GM04504 (cell line): ENCODE measurements around the gene BCL11B.

Experiments
- DNase-seq: peaks from one replicate; pipeline ENCODE4 v3.0.0-alpha.2; 2012; ENCODE audit warnings: low read depth

Gene BCL11B

DNA sequence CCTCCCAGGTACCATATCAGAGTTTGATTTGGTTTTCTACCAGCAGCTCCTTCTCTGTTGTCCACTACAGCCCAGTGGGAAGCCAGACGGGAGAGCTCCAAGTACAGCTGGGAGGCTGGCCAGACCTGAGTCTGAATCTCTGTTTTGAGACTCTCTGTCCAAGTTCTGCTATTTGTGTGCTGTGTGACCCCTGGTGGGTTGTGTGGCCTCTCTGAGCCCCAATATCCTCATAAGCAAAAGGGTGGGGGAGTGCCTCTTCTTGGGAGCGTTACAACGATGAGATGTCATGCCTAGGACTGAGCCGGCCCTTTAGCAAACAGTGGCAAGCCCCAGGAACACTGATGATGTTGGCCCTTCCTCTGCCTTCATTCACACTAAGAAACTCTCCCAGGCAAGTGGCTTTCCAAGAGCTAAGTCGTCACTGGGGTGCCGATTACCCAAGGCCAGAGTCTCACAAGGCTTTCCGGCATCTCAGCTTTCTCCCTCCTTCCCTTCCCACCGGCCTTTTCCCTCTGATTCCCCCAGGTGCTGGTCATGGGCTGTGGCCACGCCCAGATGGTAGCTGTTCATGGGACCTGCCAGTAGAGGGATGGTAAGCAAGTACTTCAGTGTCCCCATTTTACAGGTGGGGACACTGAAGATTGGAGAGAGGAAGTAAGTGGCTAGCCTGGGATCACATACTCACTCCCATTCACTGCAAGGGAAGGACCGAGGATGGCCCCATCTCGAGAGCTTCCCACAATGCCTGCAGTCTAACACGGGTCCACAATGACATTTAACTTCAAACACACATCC lies 47.7 kb downstream of the BCL11B start:
- no peak for DNase-seq

DNA sequence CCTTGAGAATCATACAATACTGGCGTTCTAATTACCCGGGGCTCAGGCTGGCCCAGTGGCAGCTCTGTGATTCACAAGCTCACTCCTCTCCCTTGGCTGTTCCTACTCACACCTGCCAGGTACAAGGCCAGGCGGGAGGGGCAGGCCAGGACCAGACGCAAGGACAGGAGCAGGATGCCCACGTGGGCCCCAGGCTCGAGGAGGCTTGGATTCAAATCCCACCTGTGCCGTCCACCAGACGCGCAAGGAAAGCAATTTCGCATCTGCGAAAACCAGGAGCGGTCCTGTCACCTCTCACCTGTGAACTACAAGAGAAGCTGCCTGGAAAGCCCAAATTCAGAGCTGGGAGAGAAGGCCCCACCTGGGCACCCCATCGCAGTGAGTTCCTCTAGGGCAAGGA lies 50.6 kb downstream of the BCL11B start:
- DNase-seq = no peak

DNA sequence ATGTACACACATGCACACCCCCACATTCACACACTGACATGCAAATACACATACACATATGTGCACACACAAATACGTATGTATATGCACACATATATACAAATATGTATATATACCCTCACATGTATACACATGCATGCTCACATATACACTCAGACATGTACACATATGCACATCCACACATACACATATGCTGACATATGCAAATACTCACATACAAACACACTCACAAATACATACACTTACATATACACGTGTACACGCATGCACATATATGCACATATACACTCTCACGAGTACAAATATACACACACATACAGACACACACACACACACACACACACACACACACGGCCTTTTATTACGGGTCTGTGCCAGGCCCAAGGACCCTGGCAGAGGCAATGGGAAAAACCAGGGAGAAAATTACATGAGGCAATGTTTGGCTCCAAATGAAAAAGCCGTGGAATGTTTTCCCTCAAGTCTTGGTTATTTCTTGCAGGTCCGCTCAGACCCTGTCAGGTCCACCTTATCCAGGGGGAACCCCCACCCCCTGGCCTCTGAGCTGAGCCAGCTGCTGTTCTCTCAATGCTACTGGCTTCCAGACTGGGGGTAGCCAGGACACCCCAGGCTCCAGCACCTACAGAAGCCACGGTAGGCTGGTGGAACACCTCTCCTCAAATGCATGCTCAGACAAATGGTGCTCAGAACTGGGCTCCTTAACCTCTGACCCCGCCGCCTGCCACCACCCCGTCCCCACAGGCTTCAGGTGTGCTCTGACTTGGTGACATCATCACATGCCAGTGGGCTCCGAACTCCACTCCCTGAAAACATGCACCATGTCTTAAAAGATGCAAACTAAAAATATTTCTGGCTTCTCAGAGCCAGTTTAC lies 54.7 kb downstream of the BCL11B start:
- no peak for DNase-seq

DNA sequence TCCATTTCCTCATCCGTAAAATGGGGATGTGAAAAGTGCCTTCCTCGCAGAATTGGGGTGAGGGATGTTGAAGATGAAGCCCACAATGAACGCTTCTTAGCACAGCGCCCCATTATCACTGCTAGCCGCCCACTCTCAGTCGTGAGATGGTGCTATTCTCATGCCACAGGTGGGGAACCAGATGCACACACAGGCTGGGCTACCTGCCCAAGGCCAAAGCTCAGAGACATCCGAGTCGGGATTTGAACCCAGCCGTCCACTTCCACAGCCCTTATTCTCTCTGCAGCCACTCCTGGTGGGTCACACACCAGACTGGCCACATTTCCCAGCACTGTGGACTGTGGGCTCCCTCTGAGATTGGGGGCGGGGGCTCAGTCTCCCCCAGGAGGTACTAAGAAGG lies 55.8 kb downstream of the BCL11B start:
- DNase-seq = no peak

DNA sequence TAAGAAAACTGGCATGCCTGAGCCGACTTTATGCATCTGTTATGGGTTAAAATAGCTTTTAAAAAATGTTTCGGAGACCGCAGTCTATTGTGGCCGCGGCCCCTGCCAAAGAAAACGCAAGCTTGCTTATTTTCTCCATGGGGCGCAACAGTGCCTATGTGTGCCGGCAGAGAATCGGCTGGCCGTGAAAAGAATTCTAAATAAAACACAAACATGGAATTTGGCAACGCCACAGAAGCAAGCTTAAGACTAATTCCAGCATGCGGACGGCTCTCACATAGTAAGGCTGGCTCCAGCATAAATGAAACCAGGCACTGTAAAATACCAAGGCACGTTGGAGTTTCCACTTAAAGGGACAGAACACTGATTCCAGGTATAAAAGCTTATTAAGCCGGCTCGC lies 56.7 kb downstream of the BCL11B start:
- DNase-seq = peak; percentile 42

DNA sequence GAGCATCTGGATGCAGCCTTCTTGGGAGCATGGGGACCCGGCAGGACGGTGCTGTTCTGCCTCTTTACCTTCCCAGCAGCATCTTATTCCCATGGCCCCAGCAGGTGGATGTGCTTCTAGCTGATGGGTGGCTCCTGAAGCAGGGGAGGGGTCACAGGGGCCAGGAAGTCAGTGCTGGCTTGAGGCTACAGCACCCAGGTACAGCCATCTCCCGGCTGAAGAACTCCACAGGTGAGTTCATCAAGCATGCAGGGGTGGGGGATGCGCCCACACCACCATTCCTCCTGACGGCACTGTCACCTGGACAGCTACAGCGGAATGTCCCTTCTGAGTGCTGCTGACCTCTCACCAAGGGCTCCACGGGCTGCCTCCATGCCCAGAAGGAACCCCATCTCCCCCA lies 57.3 kb downstream of the BCL11B start:
- DNase-seq = no peak

DNA sequence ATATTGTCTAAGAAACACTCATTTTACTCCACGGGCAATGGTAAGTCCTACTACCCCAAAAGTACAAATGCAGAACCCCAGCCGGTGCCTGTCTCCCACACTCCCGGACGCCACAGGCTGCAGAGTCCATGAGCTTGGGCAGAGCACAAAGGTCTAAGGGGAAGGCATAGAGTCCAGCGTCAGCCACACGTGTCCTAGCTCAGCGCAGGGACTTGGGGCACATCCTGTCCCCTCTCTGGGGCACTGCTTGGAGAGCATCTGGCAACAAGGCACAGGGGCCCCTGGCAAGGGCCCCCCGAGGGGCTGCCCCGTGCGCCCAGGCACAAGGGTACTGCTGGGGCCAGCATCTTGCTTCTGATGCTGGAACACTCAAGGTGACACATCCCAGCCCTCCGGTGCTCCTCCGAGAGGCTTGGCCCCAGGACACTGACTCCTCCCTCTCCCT lies 58.4 kb downstream of the BCL11B start:
- no peak for DNase-seq

DNA sequence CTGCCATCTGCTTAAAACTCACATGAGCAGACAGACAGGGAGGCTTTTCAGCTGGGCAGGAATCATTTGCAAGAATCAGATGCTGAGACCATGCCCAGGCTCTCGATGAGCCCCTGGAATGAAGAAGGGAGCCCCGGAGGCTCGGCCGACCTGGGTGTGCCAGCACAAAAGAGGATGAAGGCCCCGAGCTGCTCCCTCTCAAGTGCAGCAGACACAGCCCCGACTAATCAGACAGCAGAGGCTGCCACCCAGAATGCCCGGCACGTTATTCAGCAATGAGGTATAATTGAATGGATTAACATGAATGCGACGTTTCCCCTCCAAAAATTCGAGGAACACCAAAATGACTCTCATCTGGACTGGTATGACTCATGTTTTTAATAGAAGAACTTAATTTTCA lies 58.9 kb downstream of the BCL11B start:
- DNase-seq = no peak

DNA sequence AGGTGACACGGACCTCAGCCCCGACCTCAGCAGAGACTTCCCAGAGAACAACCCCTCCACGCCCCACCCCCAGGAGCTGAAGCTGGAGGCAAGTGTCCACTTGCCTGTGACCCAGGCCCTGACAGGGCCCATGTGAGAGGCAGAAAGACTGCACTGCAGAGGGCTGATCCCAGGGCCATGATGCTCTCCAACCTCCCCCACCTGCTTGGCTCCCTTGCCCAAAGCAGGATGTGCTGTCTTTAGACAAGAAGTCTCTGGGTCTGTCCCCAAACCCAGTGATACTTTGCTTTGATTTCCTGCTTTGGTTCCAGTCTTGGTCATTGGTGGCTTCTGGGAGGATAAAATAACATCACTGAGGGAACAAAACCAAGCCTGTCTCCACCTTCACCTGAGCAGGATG lies 59.4 kb downstream of the BCL11B start:
- no peak for DNase-seq

DNA sequence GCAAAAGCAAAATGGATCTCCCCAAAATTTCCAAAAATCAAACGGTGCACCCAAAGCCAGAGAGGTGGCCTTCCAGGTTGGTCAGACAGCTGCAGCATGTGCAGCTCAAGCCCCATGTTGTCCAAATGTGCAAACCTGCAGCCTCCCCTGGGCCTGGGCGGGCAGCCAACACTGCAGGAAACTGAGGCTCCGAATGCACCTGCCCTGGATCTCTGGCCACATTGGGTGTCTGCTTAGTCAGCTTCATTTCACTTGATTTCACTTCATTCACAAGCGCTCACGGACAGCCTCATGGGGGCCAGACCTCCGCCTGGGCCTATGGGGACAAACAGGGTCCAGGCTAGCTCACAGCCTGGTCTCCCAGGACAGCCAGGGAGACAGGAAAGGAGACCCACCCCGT lies 59.8 kb downstream of the BCL11B start:
- no peak for DNase-seq

DNA sequence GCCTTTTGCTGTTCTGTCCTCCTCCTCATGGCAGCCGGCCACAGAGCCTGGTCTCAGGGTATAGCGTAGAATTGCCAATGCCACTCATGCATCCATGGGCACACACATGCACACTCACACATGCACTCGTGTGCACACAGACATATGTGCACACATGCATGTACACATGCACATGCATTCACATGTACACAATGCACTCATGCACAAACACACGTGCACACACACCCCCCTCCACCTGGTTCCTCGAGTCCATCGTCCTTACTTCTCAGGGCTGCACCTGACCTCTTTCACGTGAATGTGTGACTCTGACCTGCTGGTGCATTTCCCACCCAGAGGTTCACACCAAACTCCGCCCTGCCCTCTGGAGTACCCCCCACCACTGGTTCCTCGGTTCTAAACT lies 60.6 kb downstream of the BCL11B start:
- no peak for DNase-seq

DNA sequence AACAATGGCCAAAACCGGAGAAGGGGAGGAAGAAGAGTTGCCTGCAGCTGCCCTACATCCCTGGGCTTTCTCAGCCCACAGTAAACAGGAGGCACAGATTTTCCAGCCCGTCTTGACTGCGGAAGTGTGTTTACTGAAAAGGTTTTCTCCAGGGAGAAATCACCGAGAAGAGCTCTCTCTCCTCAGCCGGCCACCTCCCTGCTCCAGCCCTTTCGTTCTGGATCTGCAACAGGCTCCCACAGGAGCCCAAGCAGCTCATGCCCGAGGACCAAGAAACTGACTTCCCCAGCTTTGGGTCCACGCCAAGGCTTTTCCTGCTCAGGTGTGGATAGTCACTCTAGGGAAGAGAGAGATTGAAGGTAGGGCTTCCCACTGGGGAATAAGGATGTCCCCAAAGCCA lies 61.7 kb downstream of the BCL11B start:
- no peak for DNase-seq

DNA sequence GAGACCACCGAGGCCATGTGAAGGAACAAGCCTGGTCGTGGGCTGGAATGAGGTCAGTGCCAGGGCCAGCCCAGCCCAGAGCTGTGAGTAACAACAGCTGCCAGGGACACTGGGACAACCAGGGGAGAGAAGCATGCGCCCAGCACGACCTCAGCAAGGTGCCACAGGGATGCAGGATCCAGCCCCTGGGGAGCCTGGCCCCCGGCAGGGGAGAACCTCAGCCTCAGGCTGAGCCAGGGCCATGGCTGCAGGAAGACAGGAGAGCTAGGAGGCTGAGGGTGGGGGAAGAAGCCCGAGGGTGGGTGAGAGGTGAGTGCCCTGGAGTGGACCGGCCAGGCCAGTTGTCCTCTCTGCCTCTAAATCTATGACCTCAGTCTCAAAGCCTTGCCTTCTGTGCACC lies 62.6 kb downstream of the BCL11B start:
- DNase-seq = no peak

DNA sequence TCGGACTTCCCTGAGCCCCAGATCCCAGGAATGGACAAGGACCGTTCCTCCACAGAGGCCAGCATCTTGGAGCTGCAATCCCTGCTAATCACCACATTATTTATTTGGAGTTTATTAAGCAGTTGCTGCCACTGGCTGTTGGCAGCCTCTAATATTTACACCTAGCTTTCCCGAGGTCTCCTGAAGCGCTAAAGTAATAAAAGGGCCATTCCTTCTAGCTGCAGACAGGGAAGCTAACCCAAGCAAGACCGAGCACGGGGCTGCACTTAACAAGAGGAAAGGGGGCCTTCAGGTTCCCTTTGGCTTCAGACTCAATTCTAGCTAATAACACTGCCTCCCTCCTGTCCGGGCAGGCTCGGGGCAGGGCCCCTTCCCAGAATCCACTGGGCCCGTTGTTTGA lies 63.7 kb downstream of the BCL11B start:
- DNase-seq = no peak

DNA sequence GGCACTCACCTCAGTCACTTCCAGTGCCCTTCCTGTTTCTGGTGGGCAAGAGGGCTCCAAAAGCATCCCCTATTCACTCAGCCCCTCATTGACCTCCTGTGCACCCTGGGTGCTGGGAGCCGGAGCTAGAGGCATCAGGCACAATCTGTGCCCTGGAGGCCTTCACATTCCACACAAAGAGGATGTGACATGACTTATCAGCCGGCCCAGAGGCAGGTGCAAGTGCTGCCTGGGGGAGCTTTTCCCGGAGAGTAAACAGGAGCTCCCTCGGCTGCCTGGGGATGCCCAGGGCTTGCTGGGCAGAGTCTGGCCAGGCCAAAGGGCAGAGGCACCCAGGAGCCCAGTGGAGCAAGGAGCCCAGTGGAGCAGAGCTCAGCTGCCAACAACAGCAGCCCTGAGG lies 64.5 kb downstream of the BCL11B start:
- DNase-seq = no peak

DNA sequence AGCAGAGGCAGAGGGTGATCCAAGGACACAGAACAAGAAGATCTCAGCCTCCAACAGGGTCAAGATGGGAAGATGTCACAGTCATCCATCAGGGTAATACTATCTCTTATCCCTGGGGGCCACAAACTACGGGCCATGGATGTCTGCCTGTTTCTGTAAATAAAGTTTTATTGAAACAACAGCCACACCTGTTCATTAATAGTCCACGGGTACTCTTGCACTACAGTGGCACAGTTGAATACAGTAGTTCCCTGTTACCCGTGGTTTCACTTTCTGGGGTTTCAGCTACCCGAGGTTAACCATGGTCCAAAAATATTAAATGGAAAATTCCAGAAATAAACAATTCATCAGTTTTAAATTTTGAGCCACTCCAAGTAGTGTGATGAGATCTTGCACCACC lies 65.9 kb downstream of the BCL11B start:
- no peak for DNase-seq

DNA sequence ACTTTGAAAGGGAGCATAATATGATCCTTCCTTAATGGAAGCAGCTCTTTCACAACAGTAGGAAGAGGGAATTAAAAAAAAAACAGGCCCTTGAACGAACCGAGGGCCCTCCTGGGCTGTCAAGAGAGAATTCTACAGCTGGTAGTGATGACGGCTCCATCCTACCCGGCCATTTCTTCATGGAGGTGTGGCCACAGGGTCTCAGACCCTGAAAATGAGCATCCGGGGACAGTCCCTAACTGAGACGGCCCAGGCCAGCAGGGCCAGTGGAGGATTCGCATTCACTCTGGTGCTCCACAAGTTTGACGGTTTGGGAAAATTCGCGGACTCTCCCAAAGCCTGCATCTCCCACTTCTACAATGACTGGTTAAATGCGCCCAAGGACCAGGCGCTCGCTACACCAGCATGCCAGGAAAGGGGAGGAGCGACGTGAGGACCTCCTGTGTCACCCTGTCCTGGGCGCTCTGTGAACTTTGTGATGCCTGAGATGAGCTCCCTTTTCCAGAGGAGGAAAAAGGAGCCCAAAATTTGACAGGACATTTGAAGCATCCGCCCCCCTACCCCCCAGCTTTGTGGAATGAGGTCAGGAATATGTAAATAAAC lies 66.8 kb downstream of the BCL11B start:
- DNase-seq = no peak

DNA sequence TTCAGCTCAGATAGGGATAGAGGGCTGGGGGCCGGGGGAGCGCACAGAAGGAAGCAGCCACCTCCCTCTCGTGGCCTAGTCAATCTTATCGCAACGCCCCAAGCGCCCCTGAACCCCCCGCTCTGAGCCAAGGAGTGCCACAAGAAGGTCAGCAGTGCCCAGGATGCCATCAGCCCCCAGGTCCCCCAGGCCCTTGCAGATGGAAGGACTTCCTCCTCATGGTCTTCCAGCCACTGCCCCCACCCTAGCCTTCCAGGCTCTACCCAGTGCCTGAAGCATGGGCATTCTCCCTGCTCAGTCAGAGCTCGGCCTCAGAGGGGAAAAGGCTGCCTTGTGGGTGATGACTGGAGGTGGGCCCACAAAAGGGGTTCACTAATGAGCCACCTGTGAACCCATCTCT lies 68.2 kb downstream of the BCL11B start:
- no peak for DNase-seq

DNA sequence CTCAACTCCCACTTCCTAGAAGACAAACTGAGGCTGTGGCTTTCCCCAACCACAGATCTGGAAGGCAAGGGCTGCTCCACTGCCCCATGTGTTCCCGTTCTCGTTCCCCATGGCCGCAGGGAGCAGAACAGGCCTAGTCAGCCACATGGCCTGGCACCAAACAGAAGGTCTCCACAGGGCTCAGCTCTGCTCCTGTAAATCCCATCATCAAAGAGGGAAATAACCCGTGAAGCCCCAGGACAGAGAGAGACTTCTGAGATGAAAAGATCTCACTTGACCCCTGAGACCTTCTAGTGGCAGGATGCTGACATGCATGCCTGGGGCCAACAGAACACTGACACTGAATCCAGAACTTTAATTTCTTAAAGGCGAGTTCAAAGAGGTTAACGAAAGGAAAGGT lies 68.9 kb downstream of the BCL11B start:
- no peak for DNase-seq

DNA sequence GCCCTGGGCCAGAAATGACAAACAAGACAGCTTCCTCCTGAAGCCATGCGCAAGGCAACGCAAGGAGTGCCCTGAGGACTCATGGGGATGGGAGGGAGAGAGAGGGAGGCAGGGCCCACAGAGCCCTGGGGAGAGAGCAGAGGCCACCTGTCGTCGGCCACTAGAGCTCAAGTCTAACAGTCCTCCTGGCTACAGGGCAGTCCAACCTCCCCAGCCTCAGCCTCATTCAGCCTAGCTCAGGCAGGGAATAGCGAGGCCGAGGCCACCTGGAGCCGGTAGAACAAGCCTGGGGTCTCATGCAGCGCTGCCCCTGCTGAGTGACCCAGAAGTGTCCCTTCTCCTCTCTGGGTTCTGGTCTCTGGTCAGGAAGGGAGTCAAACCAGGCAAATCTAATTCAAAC lies 69.5 kb downstream of the BCL11B start:
- DNase-seq = no peak

DNA sequence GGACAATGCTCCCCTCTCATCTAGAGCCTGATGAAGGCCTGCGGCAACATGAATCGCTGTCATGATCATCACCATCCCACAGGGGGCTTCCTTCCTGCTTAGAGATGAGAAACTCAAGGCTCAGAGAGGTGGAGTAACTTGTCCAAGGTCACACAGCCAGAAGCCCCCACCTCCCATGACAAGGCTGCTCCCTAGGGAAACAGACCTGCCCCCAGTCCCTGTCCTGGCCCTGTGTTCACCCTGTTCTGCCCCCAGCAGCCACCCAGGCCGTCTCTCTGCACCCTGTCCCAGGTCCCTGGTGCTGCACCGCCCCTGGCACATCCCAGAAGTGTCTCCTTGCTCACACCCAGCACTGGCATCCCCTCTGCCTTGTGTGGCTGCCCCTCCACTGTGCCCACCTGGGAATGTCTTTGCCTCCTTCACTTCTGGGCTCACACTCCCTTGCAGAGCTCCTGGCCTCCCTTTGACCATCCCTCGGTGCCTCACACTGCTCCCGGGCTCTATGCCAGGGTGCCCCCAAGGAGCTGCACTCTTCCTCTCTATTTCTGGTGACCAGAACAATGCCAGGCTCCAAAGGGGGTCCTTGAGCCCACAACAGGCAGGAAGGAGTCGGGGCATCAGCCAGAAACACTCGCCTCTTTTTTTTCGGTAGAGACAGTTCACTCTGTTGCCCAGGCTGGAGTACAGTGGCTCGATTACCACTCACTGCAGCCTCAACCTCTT lies 70.5 kb downstream of the BCL11B start:
- DNase-seq = no peak

DNA sequence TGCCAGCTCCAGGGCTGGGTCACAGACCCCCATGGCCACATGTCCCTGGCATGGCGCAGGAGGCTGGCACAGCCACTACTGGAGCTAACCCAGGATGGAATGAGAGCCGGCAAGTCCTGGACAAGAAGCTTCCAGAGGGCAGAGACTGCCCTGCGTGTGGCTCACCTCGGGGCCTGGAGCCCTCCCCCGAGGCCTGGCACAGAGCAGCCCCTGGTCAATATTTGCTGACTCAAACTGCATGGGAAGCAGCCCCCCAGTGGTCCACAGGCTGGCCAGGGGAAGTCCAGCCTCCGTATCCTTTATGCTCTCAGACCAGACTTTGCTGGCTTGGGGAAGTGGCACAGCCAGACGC lies 71.4 kb downstream of the BCL11B start:
- no peak for DNase-seq
